GM18873 (cell line): ENCODE results near the gene PKD2L2.

Experiments
- ATAC-seq: cut with Tn5 transposase; IDR thresholded peaks from one replicate; pipeline ENCODE4 v1.9.1; 2021; ENCODE audit warnings: mild to moderate bottlenecking, moderate library complexity, moderate number of reproducible peaks; ENCODE audit not compliant: unreplicated experiment, low FRiP score

Gene PKD2L2

DNA sequence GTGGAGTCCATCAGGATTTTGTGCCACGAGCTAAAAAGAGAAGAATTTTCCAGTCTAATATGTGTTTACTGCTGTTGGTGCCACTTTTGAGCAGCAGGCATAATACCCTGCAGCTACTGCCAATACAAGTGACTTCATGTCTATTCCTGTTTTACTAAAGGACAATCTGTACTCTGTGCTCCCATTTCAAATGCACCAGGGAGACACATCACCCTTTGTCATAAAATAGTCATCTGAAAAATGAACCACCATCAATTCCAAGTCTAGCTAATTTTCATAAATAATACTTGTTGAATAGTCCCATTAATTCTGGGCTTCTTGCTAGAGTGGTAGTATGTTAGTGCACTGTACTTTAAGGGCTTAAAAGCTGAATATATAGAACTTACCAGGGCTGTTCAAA, 8.9 kb upstream of the PKD2L2 start:
- no peak for ATAC-seq

DNA sequence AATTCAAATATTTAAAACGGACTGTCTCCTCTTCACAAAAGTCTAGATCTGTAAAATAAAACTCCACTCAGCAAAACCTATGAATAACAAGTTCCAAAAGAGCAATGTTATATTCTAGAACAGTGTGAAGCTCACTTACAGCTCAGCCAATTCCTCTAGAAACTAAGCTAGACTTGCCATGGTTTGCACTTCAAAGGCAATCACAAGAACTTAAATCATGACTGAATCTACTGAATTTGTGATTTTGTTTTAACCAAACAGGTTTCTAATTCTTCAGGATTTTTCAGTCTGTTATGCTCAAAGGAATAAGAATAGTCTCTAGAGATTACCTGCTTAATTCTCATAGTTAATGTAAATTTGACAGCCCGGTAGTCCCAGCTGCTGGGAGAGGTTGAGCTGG, 1.4 kb upstream of the PKD2L2 start:
- ATAC-seq, result no peak

DNA sequence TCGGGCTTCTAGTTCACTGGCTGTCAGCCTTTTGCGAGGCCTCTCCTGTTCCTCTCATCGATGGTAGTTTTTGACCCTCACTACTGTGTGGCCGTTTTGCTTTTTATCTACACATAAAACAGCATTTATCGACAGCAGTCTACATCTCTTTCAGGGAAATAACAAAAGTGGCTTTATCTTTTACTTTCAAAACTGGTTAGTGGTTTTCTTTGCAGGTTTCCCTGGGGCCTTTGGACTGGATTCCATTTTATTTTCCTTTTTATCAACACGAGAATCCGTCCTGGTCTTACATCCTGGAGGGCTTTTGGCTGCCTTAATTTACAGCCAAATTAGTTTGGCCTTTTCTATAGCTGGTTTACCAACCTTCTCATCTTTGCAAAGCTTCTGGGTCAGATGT, 793 bp upstream of the PKD2L2 start:
- ATAC-seq, result no peak

DNA sequence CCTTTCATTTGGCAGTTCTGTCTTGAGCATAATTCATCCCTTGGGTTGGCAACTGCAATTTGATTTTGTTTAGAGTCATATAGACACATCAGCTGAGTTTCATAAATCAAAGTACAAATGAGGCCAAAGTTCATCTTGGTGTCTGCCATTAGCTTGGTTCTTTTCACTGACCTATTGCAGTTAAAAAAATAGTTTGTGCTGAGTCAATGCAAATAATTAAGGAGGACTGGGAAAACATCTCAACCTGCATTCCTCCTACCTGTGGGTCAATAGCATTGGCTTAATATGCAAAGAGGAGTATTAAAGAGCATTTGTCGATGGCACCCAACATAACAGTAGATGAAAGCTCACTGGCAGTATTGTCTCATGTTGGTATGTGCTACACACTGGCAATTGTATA, 1.6 kb downstream of the PKD2L2 start:
- no peak for ATAC-seq

DNA sequence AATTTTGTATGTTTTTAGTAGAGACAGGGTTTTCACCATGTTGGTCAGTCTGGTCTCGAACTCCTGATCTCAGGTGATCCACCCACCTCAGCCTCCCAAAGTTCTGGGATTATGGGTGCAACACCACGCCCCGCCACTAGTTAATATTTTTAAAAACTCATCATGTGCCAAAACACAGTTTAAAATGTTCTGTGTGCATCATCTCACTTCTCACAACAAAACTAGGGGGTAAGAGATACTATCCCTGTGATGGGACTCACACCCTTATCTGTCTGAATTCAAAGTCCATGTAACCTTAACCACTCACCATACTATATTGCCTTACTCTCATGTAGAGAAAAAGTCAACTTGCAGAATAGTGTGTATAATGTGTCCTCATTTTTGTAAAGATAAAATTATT, 2.6 kb downstream of the PKD2L2 start:
- ATAC-seq, result no peak

DNA sequence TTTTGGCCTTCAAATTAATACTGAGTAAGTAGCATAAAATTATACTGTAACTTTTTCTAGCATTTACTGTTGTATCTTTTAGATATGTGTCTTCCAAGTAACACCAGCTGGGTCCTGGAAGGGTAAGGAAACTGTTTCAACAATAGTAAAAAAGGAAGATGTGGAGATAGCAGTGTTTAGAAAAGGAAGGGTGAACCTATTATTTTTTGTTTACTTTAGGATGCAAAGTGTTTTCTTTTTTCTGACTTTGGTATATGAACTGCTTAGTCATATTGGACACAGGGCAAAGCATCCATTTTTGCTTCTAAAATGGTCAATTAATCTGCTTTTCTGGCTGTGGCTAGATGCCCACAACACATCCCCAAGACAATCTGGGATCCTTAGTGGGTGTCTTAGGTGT, 5.3 kb downstream of the PKD2L2 start:
- no peak for ATAC-seq

DNA sequence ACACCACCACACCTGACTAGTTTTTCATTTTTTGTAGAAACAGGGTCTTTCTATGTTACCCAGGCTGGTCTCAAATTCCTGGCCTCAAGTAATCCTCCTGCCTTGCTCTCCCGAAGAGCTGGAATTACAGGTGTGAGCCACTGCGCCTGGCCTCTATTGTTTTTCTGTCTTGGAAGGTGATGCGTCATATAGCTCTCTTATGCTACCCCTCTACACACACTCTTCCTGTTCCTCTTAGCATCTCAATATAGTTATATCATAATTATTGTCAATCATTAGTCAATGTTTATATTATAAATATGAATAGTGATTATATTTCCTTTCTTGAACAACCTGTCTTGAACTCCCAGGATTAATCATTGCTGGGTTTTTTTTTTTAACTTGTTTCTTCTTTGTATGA, 7.3 kb downstream of the PKD2L2 start:
- ATAC-seq, result no peak

DNA sequence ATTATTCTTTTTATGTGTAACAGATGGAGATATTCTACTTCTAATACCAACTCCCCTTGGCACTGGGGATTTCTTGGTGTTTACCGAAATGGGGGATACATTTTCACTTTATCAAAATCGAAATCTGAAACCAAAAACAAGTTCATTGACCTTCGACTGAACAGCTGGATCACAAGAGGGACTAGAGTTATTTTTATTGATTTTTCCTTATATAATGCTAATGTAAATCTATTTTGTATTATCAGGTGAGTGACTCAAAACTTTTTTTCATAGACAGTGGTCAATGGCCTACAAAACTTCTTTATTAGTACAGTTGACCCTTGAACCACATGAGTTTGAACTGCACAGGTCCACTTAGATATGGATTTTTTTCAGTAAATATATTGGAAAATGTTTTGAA, 10.2 kb downstream of the PKD2L2 start:
- ATAC-seq, result no peak

DNA sequence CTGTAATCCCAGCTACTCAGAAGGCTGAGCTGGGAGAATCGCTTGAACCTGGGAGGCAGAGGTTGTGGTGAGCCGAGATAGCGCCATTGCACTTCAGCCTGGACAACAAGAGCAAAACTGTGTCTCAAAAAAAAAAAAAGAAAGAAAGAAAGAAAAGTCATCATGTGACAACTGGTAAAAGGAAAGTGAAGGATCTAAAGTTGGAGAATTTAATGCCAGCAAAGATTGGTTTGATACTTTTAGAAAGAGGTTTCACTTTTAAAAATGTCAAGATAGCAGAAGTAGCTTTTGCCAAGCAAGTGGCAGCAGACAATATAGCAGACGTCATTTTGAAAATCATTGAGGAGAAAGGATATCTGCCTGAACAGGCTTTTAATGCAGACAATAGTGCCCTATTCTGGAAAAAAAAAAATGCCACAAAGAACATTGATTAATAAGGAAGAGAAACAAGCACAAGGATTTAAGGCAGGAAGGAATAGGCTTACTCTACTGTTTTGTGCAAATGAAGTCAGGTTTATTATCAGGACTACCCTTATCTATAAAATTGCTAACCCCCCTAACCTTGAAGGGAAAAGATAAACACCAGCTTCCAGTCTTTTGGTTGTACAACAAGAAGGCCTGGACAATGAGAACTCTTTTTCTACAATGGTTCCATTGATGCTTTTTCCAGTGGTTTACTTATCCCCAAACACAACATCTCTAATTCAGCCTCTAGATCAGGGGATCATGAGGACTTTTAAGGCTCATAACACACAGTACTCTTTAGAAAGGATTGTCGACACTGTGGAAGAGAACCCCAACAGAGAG, 12.0 kb downstream of the PKD2L2 start:
- no peak for ATAC-seq

DNA sequence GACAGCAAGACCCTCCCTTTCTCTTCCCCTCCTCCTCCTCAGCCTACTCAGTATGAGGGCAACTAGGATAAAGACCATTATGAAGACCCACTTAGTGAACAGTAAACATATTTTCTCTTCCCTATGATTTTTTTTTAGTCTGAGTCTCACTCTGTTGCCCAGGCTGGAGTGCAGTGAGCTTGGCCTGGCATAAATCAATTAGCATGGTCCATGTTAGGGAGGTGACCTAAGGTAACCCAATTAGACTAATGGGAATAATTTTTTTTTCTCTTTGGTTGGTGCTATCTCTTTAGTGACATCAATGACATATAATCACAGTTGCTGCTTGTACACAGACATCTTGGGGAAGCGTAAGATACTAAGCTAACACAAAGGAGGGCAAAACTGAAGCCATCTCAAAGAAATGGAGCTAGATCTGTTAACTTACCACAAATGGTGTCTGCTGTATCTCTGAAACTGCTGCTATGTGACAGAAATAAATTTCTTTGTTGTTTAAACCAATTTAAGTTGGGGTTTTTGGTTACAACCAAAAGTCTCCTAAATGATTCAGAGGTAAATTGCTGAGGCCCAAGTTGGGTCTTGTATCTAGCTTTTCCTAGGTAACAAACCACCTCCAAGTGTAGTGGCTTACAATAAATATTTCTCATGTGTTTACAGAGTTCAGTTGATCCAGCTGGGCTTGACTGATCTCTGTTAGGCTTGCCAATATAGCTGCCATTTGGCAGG, 13.3 kb downstream of the PKD2L2 start:
- ATAC-seq, result no peak

DNA sequence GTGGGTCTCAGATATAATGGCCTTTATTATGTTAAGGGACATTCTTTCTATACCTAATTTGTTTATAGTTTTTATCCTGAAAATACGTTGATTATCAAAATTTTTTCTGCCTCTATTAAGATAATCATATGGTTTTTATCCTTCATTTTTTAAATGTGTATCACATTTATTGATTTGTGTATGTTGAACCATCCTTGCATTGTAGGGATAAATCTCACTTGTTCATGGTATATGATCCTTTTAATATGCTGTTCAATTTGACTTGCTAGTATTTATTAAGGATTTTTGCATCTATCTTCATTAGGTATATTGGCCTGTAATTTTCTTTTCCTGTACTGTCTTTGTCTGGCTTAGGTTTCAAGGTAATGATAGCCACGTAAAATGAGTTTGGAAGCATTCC, 25.5 kb downstream of the PKD2L2 start:
- no peak for ATAC-seq

DNA sequence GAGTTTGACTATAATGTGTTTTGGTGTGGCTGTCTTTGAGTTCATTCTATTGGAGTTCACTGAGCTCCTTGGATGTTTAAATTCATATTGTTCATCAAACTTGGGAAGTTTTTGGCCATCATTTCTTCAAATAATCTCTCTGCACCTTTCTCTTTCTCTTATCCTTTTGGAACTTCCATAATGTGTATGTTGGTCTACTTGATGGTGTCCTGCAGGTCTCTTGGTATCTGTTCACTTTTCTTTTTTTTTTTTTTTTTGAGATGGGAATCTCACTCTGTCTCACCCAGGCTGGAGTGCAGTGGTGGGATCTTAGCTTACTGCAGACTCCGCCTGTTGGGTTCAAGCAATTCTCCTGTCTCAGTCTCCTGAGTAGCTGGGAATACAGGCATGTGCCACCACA, 27.7 kb downstream of the PKD2L2 start:
- ATAC-seq, result no peak

DNA sequence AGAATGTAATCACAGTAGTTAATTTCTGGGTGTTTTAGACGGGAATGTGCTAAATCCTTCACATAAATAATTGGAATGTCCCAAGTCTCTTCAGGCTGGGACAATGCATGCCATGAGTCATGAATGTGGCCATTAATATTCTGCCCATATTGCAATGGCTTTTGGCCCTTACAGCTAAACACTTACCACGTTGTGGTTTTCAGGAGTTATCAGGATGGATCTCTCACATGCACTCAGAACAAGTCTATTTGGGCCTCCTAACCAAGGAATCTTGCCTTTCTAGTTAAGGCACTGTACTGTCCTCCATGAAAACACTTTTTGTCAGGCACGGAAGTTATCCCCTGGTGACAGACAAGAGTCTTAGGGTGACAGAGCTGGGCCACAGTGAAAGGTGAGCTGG, 32.7 kb downstream of the PKD2L2 start:
- no peak for ATAC-seq

DNA sequence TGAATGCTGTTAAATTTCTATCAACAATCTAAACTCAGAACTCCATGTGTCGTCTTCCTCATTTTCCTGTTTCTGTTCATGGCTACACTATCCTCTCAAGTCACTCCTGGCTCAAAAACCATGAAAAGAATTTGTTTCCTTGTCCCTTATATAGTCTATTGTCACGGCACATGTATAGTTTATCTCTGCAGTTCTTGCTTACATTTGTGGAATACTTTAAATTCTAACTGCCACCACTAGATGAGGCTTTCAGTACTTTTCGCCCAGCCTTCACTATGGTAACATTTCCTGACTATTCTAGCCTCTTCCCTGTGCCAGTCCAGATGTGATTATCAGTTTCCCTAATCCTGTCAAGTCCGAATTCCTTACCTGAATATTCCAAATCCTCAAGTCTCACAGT, 34.6 kb downstream of the PKD2L2 start:
- no peak for ATAC-seq

DNA sequence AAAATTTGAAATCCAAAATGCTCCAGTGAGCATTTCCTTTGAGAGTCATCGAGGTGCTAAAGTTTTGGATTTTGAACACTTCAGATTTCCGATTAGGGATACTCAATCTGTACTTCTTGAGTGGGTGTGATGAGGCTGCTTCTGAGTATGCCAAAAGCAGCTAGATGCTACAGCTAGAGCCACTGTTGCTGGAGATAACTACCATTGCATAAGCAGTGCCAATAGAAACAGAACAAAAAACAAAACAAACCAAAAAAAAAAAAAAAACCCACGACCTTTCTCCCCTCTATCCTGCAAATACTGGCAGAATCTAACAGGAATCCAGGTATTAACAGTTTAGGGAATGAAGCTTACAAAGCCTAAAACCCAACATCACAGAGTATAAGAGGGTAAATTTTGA, 43.5 kb downstream of the PKD2L2 start:
- no peak for ATAC-seq

DNA sequence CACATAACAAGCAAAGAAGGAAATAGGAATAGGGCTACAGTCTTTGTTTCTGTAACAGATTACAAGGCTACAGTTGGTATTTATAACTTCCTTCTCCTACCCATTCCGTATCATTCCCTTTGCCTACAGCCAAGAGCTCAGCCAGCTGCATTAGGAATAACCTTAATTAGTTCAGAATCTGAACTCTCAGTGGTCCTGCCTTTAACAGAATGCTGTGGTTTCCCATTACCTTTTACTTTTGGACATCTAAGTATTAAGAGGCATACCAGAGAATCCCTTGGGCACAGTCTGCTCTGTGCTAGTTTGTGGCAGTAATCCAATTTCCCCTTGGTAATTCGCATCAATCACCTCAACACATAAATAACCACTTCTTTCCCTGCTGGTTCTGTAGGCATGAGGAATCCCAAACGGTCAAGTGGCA, 44.2 kb downstream of the PKD2L2 start:
- no peak for ATAC-seq

DNA sequence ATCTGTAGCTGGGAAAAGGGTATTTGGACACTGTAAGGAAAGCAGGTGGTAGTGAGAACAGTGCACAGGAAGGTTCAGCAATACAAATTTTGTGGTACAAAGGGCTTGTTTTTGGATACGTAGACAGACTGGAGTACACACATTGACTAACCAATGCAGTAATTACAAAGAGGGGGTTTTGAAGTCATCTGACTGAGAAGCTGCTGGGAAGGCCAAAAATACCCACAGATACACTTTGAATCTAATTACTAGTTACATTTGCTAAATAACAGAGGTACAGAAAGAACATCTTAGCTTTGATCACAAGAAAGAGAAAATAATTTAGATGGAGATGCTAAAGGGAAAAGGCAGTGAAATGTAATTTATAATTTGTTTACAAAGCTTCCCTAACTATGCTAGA, 45.9 kb downstream of the PKD2L2 start:
- no peak for ATAC-seq

DNA sequence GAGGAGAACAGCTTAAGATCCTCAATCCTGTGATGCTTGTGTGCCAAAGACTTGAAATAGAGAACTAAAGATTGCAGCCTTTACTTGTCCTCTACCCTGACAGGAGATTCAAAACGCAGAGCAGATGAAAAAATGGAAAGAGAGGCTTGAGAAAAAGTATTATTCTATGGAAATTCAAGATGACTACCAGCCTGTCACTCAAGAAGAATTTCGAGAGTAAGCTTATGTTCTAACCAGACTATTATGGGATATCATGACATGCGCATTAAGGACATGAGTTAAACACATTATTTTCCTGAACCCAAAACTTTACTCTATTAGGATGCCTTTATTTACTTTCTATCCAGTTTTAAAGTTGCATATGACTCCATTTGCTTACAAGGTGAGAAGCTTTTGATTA, 46.4 kb downstream of the PKD2L2 start:
- ATAC-seq, result no peak

DNA sequence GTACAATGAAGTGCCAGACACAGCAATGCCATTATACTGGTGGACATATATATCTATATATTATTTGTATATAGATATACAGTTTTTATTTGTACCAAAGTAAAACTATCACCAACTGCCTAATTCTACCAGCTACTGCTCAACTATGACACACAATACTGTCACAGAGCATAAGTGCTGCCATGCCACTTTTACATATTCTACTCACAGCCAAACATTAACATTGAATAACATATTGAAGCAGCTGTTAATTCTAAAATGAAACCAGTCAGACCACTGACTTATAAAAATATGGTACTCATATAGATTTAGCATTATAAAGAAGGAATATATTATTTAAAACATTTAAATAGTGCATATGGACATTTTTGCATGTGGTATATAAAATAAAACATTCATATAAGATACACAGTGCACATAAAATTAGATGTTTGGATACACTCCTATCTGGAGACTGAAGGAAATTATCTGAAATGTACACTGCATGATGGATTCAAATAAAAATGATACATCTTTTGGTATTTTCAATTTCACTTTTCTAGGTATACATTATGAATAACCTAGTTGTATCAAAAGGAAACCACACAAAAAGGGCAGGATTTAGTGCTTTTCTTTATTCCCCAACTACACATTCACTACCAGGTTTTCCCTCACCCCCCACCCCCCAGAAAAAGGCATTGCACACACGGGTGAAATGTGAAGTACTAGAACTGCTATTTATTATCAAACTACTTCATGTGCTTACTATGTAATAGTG, 48.9 kb downstream of the PKD2L2 start:
- ATAC-seq, result no peak

DNA sequence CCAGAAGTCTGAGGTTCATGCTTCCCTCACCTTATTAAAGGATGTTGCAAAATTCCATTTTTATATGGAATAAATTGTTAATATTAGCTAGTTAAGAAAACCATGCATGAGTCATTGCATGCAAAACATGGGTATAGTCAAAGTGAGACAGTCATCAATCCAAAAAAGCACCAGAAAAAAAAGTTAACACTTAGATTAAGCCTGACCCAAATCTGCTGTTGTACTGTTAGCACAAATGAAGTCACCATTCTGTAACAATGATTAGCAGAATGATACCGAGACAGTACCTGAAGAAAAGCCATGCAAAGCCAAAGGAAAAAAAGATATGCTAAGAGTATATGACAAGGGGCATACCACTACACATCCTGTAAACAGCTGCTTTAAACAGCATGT, 49.5 kb downstream of the PKD2L2 start:
- ATAC-seq, result no peak

DNA sequence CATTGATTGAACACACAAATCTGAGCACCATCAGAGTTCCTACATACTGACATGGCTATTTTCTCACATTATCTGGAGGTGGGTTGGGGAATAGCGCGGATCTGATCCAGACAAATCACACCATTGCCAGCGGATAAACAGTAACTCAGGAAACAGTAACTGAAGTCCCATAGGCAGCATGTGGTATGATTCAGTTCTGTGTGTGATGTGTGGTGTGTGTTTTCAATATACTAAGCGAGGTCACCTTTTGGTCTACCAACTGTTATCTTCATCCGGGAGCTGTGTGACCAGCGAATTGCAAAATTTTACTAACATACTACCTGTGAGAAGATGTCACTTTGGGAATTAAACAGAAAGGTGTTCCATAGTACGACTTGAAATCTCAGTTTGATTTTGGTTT, 50.1 kb downstream of the PKD2L2 start:
- no peak for ATAC-seq
